ENCODE data around the gene UBN2.

UBN2 gene

GRCh38 chr7:139340037-139340807 lies 109.2 kb downstream of the UBN2 start:
- DNase-seq (ENCODE audit: low read depth): peak; percentile 99
- peak overlapping the region; percentile 97 for H3K4me3 ChIP-seq (ENCODE audit: low read length)
- TF ChIP-seq, protein P1, sequence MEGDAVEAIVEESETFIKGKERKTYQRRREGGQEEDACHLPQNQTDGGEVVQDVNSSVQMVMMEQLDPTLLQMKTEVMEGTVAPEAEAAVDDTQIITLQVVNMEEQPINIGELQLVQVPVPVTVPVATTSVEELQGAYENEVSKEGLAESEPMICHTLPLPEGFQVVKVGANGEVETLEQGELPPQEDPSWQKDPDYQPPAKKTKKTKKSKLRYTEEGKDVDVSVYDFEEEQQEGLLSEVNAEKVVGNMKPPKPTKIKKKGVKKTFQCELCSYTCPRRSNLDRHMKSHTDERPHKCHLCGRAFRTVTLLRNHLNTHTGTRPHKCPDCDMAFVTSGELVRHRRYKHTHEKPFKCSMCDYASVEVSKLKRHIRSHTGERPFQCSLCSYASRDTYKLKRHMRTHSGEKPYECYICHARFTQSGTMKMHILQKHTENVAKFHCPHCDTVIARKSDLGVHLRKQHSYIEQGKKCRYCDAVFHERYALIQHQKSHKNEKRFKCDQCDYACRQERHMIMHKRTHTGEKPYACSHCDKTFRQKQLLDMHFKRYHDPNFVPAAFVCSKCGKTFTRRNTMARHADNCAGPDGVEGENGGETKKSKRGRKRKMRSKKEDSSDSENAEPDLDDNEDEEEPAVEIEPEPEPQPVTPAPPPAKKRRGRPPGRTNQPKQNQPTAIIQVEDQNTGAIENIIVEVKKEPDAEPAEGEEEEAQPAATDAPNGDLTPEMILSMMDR (conservative IDR thresholded peaks at IDR 0.05; ENCODE audit: low read length): peak; percentile 74

DNA sequence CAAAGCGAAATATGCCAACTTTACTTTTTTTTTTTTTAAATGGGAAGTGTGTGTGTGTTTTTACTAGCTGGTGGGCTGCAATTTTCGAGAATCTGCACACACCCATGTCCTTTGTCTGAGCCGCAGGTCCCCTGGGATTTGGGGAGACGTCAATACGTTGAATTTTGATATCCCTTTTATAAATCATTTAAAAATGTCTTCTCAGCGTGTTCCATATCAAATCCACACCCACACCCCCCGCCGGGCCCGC lies 109.7 kb downstream of the UBN2 start:
- DNase-seq (ENCODE audit: low read depth): no peak
- TF ChIP-seq, protein P1 (conservative IDR thresholded peaks at IDR 0.05; ENCODE audit: low read length): no peak
- H3K4me3 ChIP-seq (ENCODE audit: low read length): peak overlapping the region; percentile 97

DNA sequence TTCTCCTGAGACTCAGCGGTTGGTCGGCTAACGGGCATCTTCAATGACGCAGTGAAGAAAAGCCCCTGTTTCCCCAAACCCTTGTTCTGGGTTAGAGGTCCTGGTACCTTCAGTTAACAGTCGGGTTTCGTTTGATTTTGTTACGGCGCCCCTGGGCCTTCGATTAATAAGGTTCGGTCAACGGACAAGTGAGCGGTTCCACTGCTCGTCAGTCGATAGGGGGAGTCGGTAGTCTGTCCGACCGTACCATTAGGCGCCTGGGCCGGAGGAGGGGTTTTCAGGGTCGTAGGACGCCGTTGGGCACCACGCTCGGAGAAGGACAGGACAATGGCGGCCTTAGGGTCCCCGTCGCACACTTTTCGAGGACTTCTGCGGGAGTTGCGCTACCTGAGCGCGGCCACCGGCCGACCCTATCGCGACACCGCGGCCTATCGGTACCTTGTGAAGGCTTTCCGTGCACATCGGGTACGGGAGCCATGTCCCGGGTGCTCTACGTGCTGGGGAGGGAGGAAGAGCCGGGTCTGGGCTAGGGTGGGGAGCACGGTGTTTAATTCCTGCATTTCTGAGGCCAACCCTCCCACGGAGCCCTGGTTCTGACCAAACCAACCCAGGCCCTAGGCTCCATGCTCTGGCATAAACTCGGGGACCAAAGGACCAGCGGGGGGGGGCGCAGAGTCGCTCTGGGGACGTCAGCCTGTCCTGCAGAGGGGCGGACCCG lies 110.2 kb downstream of the UBN2 start, which contains the start of gene FMC1:
Gene FMC1 (plus strand): TSS at position 280 of the 718 bp plus-strand sequence. CDS start 48 bp downstream, at position 328.
- peak; percentile 94 for DNase-seq (ENCODE audit: low read depth)
- TF ChIP-seq, protein P1 (conservative IDR thresholded peaks at IDR 0.05; ENCODE audit: low read length): peak; percentile 44
- H3K4me3 ChIP-seq (ENCODE audit: low read length): peak within 1 kb of the TSS; percentile 97

DNA sequence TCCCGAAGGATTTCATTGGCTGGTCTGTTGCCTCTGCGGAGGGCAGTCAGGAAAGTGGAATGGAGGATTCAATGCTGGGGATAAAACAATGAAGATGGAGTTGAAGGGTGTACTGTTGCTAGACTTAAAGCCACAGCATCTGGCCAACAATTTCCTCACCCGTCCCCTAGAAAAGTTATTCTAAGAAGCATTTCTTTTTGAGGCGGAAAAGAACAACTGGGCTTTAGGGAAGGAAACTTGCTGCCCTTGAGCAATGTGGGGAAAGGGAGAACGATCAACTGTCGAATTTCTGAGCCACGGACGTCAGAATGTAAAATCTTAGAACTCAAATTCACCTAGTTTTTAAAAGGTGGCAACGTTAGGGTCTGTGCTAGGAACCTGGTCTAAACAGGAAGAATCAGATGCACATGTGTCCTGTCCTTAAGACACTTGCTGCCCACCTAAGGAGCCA lies 110.8 kb downstream of the UBN2 start:
- TF ChIP-seq, protein P1 (conservative IDR thresholded peaks at IDR 0.05; ENCODE audit: low read length): no peak
- no peak for DNase-seq (ENCODE audit: low read depth)
- H3K4me3 ChIP-seq (ENCODE audit: low read length): peak overlapping the region; percentile 97

- no peak for DNase-seq (ENCODE audit: low read depth)
- TF ChIP-seq, protein P1 (conservative IDR thresholded peaks at IDR 0.05; ENCODE audit: low read length): no peak
- H3K4me3 ChIP-seq (ENCODE audit: low read length): no peak overlapping the region
Observed at GRCh38 chr7:139345042-139345441, 114.0 kb downstream of the UBN2 start.

DNA sequence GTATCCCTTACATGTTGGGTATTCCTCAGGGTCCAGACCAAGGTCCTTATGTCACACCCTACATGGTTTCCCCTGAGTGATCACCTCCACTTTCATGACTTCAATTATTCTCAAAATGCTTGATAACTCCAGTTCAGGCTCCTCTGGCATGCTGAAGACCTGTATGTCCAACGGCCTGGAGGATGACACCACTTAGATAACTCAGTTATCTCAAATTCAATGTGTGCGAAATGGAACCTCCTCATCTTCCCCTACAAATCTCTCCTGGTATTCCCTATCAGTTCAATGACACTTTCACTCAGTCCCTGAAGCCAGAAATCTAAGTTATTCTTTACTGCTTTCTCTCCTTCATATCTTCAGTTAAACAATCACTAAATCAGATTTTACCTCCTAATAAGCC lies 120.0 kb downstream of the UBN2 start:
- no peak for DNase-seq (ENCODE audit: low read depth)
- TF ChIP-seq, protein P1 (conservative IDR thresholded peaks at IDR 0.05; ENCODE audit: low read length): no peak
- no peak overlapping the region for H3K4me3 ChIP-seq (ENCODE audit: low read length)

DNA sequence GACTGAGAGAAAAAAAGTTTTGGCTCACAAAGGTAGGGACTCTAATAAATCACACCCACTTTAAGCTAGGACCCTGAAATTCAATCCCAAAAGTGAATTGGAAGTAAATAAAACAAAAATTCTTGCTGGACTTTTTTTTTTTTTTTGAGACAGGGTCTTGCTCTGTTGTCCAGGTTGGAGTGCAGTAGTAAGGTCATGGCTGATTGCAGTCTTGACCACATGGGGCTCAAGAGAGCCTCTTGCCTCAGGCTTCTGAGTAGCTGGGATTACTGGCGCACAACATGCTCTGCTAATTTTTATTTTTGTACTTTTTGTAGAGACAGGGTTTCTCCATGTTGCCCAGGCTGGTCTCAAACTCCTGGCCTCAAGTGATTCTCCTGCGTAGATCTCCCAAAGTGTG lies 123.7 kb downstream of the UBN2 start:
- TF ChIP-seq, protein P1 (conservative IDR thresholded peaks at IDR 0.05; ENCODE audit: low read length): no peak
- no peak overlapping the region for H3K4me3 ChIP-seq (ENCODE audit: low read length)
- no peak for DNase-seq (ENCODE audit: low read depth)
